GM18870 (cell line): ENCODE measurements around the gene H2AZ2.
"Not testable (repeated sequence)": the region's sequence is repeated elsewhere in the genome, so short reads cannot be mapped to it uniquely, and the experiment has no call there.

Source experiments
- ATAC-seq: cut with Tn5 transposase; IDR thresholded peaks from one replicate; pipeline ENCODE4 v1.9.1; 2021; ENCODE audit warnings: moderate library complexity; ENCODE audit not compliant: unreplicated experiment

H2AZ2 gene

GRCh38 chr7:44823255-44823781 is 24.6 kb downstream of the H2AZ2 start:
- no peak for ATAC-seq

- ATAC-seq: no peak
Observed at GRCh38 chr7:44819292-44819691, 28.6 kb downstream of the H2AZ2 start.

- ATAC-seq: no peak
Observed at GRCh38 chr7:44814919-44815318, 33.0 kb downstream of the H2AZ2 start.

- ATAC-seq: no peak
Observed at GRCh38 chr7:44811571-44811970, 36.3 kb downstream of the H2AZ2 start.

GRCh38 chr7:44811093-44811492 is 36.8 kb downstream of the H2AZ2 start:
- ATAC-seq: no peak

- ATAC-seq: no peak
Observed at GRCh38 chr7:44808914-44809393, 38.9 kb downstream of the H2AZ2 start.

GRCh38 chr7:44805950-44806349 is 41.9 kb downstream of the H2AZ2 start:
- ATAC-seq: no peak

- not testable (repeated sequence) for ATAC-seq
Observed at GRCh38 chr7:44803828-44804519, 43.9 kb downstream of the H2AZ2 start.

GRCh38 chr7:44802418-44803025 is 45.4 kb downstream of the H2AZ2 start:
- no peak for ATAC-seq

GRCh38 chr7:44801890-44802289 is 46.0 kb downstream of the H2AZ2 start:
- no peak for ATAC-seq

GRCh38 chr7:44799939-44800338 is 47.9 kb downstream of the H2AZ2 start:
- ATAC-seq: no peak

GRCh38 chr7:44798649-44799305 is 49.1 kb downstream of the H2AZ2 start:
- ATAC-seq: no peak

GRCh38 chr7:44797329-44798258 is 50.3 kb downstream of the H2AZ2 start:
- peak; percentile 23 for ATAC-seq

- peak; percentile 76 for ATAC-seq
Observed at GRCh38 chr7:44796504-44797328, 51.2 kb downstream of the H2AZ2 start, which contains the start of gene PPIA. Gene PPIA (plus strand): TSS chr7:44796681. CDS start chr7:44796725, 44 bp downstream.

- peak; percentile 5 for ATAC-seq
Observed at GRCh38 chr7:44796034-44796503, 51.8 kb downstream of the H2AZ2 start.

GRCh38 chr7:44794331-44794730 is 53.6 kb downstream of the H2AZ2 start:
- ATAC-seq: no peak

GRCh38 chr7:44793919-44794318 is 54.0 kb downstream of the H2AZ2 start:
- no peak for ATAC-seq

GRCh38 chr7:44791278-44792219 is 56.3 kb downstream of the H2AZ2 start:
- no peak for ATAC-seq
